H1 (cell line): ENCODE results near the gene FOXN3. TPM values are rescaled to one million over a fixed set of nuclear protein-coding genes. Genes with fewer than 3 reads are reported as not detected.

Experiments
- CTCF ChIA-PET: fragments of 300-600 bp; sonication (Branson Sonifier 250); formaldehyde crosslinking; loops from one replicate; lab custom pipeline; 2021; ENCODE audit not compliant: partially characterized antibody; lab: Charles Lee
- POLR2A ChIA-PET: fragments of 300-600 bp; sonication (Branson Sonifier 250); formaldehyde crosslinking; loops from one replicate; lab custom pipeline; 2021; ENCODE audit warnings: inconsistent platforms; ENCODE audit not compliant: partially characterized antibody; lab: Charles Lee
- DNase-seq, 2 experiments: peaks; one replicate each; pipeline versions ENCODE4 v3.0.0 to v3.0.0-alpha.2; 2010 to 2022; ENCODE audit warnings: low spot score in 2 of 2, low read depth in 1 of 2, mixed read lengths in 1 of 2
- FAIRE-seq: peaks from 2 replicates; lab custom pipeline; 2011; peaks lifted over from hg19 to GRCh38; lab: Jason Lieb, UNC
- H2AFZ ChIP-seq: 2 replicates; pipeline ENCODE4 v1.8.1; 2012; ENCODE audit warnings: low read length, inconsistent platforms
- H2AK5ac ChIP-seq: 2 replicates; pipeline ENCODE4 v1.6.1; 2013; ENCODE audit warnings: low read depth, low read length
- H2BK120ac ChIP-seq: replicated peaks from 2 replicates; pipeline ENCODE3; 2013; ENCODE audit warnings: low read depth, low read length, inconsistent platforms
- H2BK12ac ChIP-seq: 2 replicates; pipeline ENCODE4 v1.6.1; 2013; ENCODE audit warnings: low read depth, low read length
- H2BK15ac ChIP-seq: 2 replicates; pipeline ENCODE4 v1.6.1; 2013; ENCODE audit warnings: low read length
- H2BK20ac ChIP-seq: 2 replicates; pipeline ENCODE4 v1.6.1; 2013; ENCODE audit warnings: low read length
- H2BK5ac ChIP-seq: 2 replicates; pipeline ENCODE4 v1.6.1; 2013; ENCODE audit warnings: low read depth, low read length
- H3K14ac ChIP-seq: 2 replicates; pipeline ENCODE4 v1.6.1; 2013; ENCODE audit warnings: inconsistent platforms; ENCODE audit not compliant: insufficient read length
- H3K18ac ChIP-seq: 2 replicates; pipeline ENCODE4 v1.6.1; 2013; ENCODE audit warnings: low read length; ENCODE audit errors: extremely low read depth
- H3K23ac ChIP-seq: 2 replicates; pipeline ENCODE4 v1.6.1; 2013; ENCODE audit warnings: inconsistent platforms; ENCODE audit not compliant: insufficient read length
- H3K23me2 ChIP-seq: 2 replicates; pipeline ENCODE4 v1.6.1; 2013; ENCODE audit warnings: low read depth, low read length
- H3K27ac ChIP-seq: 2 replicates; pipeline ENCODE4 v1.6.1; 2011; ENCODE audit warnings: low read depth, low read length, inconsistent platforms
- H3K27me3 ChIP-seq, 4 experiments: replicated peaks in 1 of 4; 1 replicate in 1 of 4; 2 replicates in 3 of 4; pipeline versions ENCODE4 v1.6.1 to v1.8.1; 2011 to 2013; ENCODE audit warnings: low read length in 3 of 4, mild to moderate bottlenecking in 3 of 4, inconsistent platforms in 2 of 4, mixed read lengths in 2 of 4, moderate library complexity in 1 of 4; ENCODE audit not compliant: control insufficient read depth in 3 of 4, insufficient read depth in 3 of 4; ENCODE audit errors: extremely low read depth in 1 of 4
- H3K36me3 ChIP-seq, 4 experiments: 2 replicates each; pipeline versions ENCODE4 v1.6.1 to v1.8.1; 2011 to 2013; ENCODE audit warnings: mild to moderate bottlenecking in 4 of 4, low read length in 3 of 4, moderate library complexity in 2 of 4, control low read depth in 1 of 4, inconsistent platforms in 1 of 4; ENCODE audit not compliant: insufficient read depth in 4 of 4, control insufficient read depth in 2 of 4
- H3K4ac ChIP-seq: replicated peaks from 2 replicates; pipeline ENCODE3; 2013; ENCODE audit warnings: low read length, low read depth, mixed read lengths, inconsistent platforms; ENCODE audit not compliant: insufficient read length
- H3K4me1 ChIP-seq, 4 experiments: replicated peaks in 1 of 4; 1 replicate in 1 of 4; 2 replicates in 3 of 4; pipeline versions ENCODE4 v1.6.1 to v1.8.1; 2011 to 2013; ENCODE audit warnings: low read length in 3 of 4, inconsistent platforms in 2 of 4, mixed read lengths in 1 of 4; ENCODE audit not compliant: insufficient read depth in 4 of 4, control insufficient read depth in 3 of 4
- H3K4me2 ChIP-seq, 2 experiments: 2 replicates each; pipeline versions ENCODE4 v1.6.1 to v1.8.1; 2011 to 2013; ENCODE audit warnings: low read depth in 2 of 2, low read length in 2 of 2, control low read depth in 1 of 2, inconsistent platforms in 1 of 2, mild to moderate bottlenecking in 1 of 2; ENCODE audit not compliant: insufficient read depth in 1 of 2
- H3K4me3 ChIP-seq, 4 experiments: fragments of 200-600, 300-600 bp in 1 of 4; sonication (generic), shearing (Covaris generic), sonication (Bioruptor Twin) in 1 of 4; 2 replicates each; pipeline versions ENCODE4 v1.5.1 to v1.8.1; 2011 to 2016; ENCODE audit warnings: low read length in 4 of 4, low read depth in 3 of 4, control low read depth in 2 of 4, inconsistent platforms in 2 of 4, mild to moderate bottlenecking in 2 of 4, mixed read lengths in 1 of 4, moderate library complexity in 1 of 4; ENCODE audit not compliant: insufficient read depth in 2 of 4; ENCODE audit errors: extremely low read depth in 1 of 4
- H3K56ac ChIP-seq: replicated peaks from 2 replicates; pipeline ENCODE3; 2013; ENCODE audit warnings: low read depth, mild to moderate bottlenecking, mixed read lengths, low read length, inconsistent platforms; ENCODE audit not compliant: insufficient read length
- H3K79me1 ChIP-seq: 2 replicates; pipeline ENCODE4 v1.6.1; 2013; ENCODE audit warnings: low read depth, low read length, control low read depth
- H3K79me2 ChIP-seq, 2 experiments: 2 replicates each; pipeline versions ENCODE4 v1.6.1 to v1.8.1; 2012 to 2013; ENCODE audit warnings: low read length in 2 of 2, mild to moderate bottlenecking in 2 of 2, inconsistent platforms in 1 of 2; ENCODE audit not compliant: insufficient read depth in 2 of 2, control insufficient read depth in 1 of 2
- H3K9ac ChIP-seq, 4 experiments: replicated peaks in 1 of 4; 1 replicate in 1 of 4; 2 replicates in 3 of 4; pipeline versions ENCODE4 v1.6.1 to v1.8.1; 2011 to 2013; ENCODE audit warnings: low read depth in 3 of 4, low read length in 3 of 4, control low read depth in 2 of 4, mild to moderate bottlenecking in 2 of 4, moderate library complexity in 2 of 4, inconsistent platforms in 1 of 4; ENCODE audit errors: extremely low read depth in 1 of 4
- H3K9me3 ChIP-seq, 2 experiments: 2 replicates each; pipeline versions ENCODE4 v1.6.1 to v1.8.1; 2012 to 2013; ENCODE audit warnings: mild to moderate bottlenecking in 2 of 2, moderate library complexity in 2 of 2, control low read depth in 1 of 2, inconsistent platforms in 1 of 2, low read depth in 1 of 2, low read length in 1 of 2, mixed read lengths in 1 of 2; ENCODE audit not compliant: insufficient read depth in 2 of 2
- H4K20me1 ChIP-seq, 2 experiments: replicated peaks in 1 of 2; 2 replicates each; pipeline versions ENCODE3 to v1.8.1; 2011 to 2013; ENCODE audit warnings: inconsistent platforms in 2 of 2, low read length in 2 of 2, mild to moderate bottlenecking in 1 of 2; ENCODE audit not compliant: insufficient read depth in 2 of 2, control insufficient read depth in 1 of 2
- H4K5ac ChIP-seq: 2 replicates; pipeline ENCODE4 v1.6.1; 2013; ENCODE audit warnings: low read length, low read depth, mixed read lengths, inconsistent platforms; ENCODE audit not compliant: insufficient read length
- H4K8ac ChIP-seq: 2 replicates; pipeline ENCODE4 v1.8.0; 2013; ENCODE audit warnings: mild to moderate bottlenecking, moderate library complexity, low read length, inconsistent platforms; ENCODE audit not compliant: insufficient read depth; ENCODE audit errors: extremely low read depth
- H4K91ac ChIP-seq: replicated peaks from 2 replicates; pipeline ENCODE3; 2013; ENCODE audit warnings: low read length, mixed read lengths, inconsistent platforms; ENCODE audit not compliant: insufficient read length
- EGR1 ChIP-seq: IDR thresholded peaks from 2 replicates; pipeline ENCODE4 v1.6.1; 2011; ENCODE audit warnings: low read depth, low read length, borderline replicate concordance
- GABPA ChIP-seq: IDR thresholded peaks from 2 replicates; pipeline ENCODE4 v1.6.1; 2011; ENCODE audit warnings: mild to moderate bottlenecking, low read length, moderate library complexity, borderline replicate concordance; ENCODE audit not compliant: insufficient read depth
- HDAC6 ChIP-seq: IDR thresholded peaks from one replicate; pipeline ENCODE4 v1.7.1; 2012; ENCODE audit warnings: low read depth, mild to moderate bottlenecking, inconsistent platforms, low read length, moderate library complexity
- USF2 ChIP-seq: IDR thresholded peaks from 2 replicates; pipeline ENCODE4 v1.6.1; 2011; ENCODE audit warnings: low read length, improper control_type of control experiment
- ZNF274 ChIP-seq: IDR thresholded peaks from 2 replicates; pipeline ENCODE4 v1.7.0; 2012; ENCODE audit warnings: low read length, borderline replicate concordance; ENCODE audit errors: extremely low read depth
- WGBS, 2 experiments: shearing (Covaris generic) in 1 of 2; methylation state at CpG; one replicate each; pipeline versions ENCODE4 v1.1.6 to v1.1.7; 2013 to 2015; ENCODE audit warnings: low lambda C conversion rate in 2 of 2, mixed read lengths in 2 of 2, inconsistent platforms in 1 of 2, low coverage in 1 of 2, missing lambda C conversion rate in 1 of 2; ENCODE audit not compliant: insufficient replicate concordance in 2 of 2, insufficient coverage in 1 of 2, insufficient read length in 1 of 2; ENCODE audit errors: extremely low coverage in 1 of 2, missing lambda C conversion rate in 1 of 2; 5-methylcytosine and 5-hydroxymethylcytosine counted together
- polyA plus RNA-seq, 7 experiments: library from polyadenylated mRNA; depleted of rRNA in 3 of 7; stranded (reverse) in 5 of 7; unstranded in 2 of 7; fragments of >200 nt in 5 of 7; fragments of 200-250 nt in 2 of 7; gene quantifications; 1 replicate in 5 of 7; 2 replicates in 1 of 7; 4 replicates in 1 of 7; pipeline versions ENCODE4 v1.2.1 to v1.2.3, GENCODE V29; 2011 to 2013; ENCODE audit warnings: missing spikeins in 2 of 7, mixed read lengths in 2 of 7
- total RNA-seq: library from RNA; stranded (reverse); fragmentation: NEBNext Ultra II Directional; extraction: Animal tissue kit (Norgen Biotek cat#: 25700); gene quantifications from 2 replicates; pipeline ENCODE4 v1.2.1, GENCODE V29; 2021

FOXN3 gene
- total and polyA plus RNA-seq, 2 of the 8 experiments (the other 6 are each of a cell fraction or from before 2014, with no cell fraction given): 52.6 to 178 TPM

- no peak overlapping the region for H3K14ac ChIP-seq
- H3K18ac ChIP-seq: no peak overlapping the region
- no peak overlapping the region for H3K23ac ChIP-seq
- no peak overlapping the region for H2AFZ ChIP-seq
- H3K9me3 ChIP-seq: no peaks in the 10 kb centered on the region
- no peak overlapping the region for H4K91ac ChIP-seq
- H4K8ac ChIP-seq: no peak overlapping the region; the same call in 1 of the 2 replicates
- no peak overlapping the region for H3K4me2 ChIP-seq
- TF ChIP-seq EGR1 (no peak), GABPA (no peak), USF2 (no peak), HDAC6 (no peak), ZNF274 (no peak)
- no peaks in the 10 kb centered on the region; a peak in 1 of 7 replicates for H3K4me1 ChIP-seq
- H3K79me1 ChIP-seq: no peaks in the 10 kb centered on the region
- no peak overlapping the region for H2BK120ac ChIP-seq
- H4K5ac ChIP-seq: no peak overlapping the region
- 94% methylated on average over 15 of the region's 22 CpGs; no CpG with 5 or more reads in 1 of the 2 experiments for WGBS, 2 experiments
- H2BK15ac ChIP-seq: no peak overlapping the region
- H2AK5ac ChIP-seq: no peak overlapping the region
- ChIA-PET POLR2A (no interaction called here), CTCF (interaction anchor here (7.3 kb wide), 1 partner anchor 15 kb away, joined by 41 read pairs; no protein-coding TSS in a partner anchor)
- H3K56ac ChIP-seq: no peak overlapping the region
- peaks cover 6 to 17% (median 14%) of the 10 kb centered on the region in 4 experiments; a peak in 7 of 8 replicates for H3K36me3 ChIP-seq
- H3K27ac ChIP-seq: no peak overlapping the region
- H4K20me1 ChIP-seq: peaks cover 0 to 7% of the 10 kb centered on the region in 2 experiments
- no peak overlapping the region for H3K4me3 ChIP-seq
- H3K23me2 ChIP-seq: no peaks in the 10 kb centered on the region
- no peaks in the 10 kb centered on the region for H3K79me2 ChIP-seq
- no peaks in the 10 kb centered on the region for H3K27me3 ChIP-seq
- H2BK12ac ChIP-seq: no peak overlapping the region
- FAIRE-seq: no peak
- no peak overlapping the region for H2BK20ac ChIP-seq
- no peak overlapping the region for H3K4ac ChIP-seq
- no peak overlapping the region for H3K9ac ChIP-seq
- H2BK5ac ChIP-seq: no peak overlapping the region; the same call in 1 of the 2 replicates
- no peak for DNase-seq
Measured at GRCh38 chr14:89162586-89162985, 254.4 kb downstream of the FOXN3 start.
